HL-60 (cell line): ENCODE data around the gene TRAF1.

Experiments
- DNase-seq, 2 experiments: peaks; one replicate each; pipeline ENCODE4 v3.0.0-alpha.2; 2010 to 2020; ENCODE audit warnings: low read depth in 1 of 2, low spot score in 1 of 2
- H3K27ac ChIP-seq: fragments of 250-450 bp; sonication (Bioruptor Pico); replicated peaks from 2 replicates; pipeline ENCODE4 v1.5.1; 2020; ENCODE audit warnings: mild to moderate bottlenecking, moderate library complexity
- H3K27me3 ChIP-seq: fragments of 250-450 bp; sonication (Bioruptor Pico); 2 replicates; pipeline ENCODE4 v1.5.1; 2021; ENCODE audit warnings: mild to moderate bottlenecking, moderate library complexity; ENCODE audit not compliant: insufficient read depth, poor library complexity, severe bottlenecking
- H3K4me3 ChIP-seq: replicated peaks from 2 replicates; pipeline ENCODE4 v1.5.1; 2011; ENCODE audit warnings: mild to moderate bottlenecking, control low read depth, low read length; ENCODE audit not compliant: insufficient read depth
- GABPA ChIP-seq: IDR thresholded peaks from 2 replicates; pipeline ENCODE4 v1.6.1; 2012; ENCODE audit warnings: low read depth
- POLR2AphosphoS5 ChIP-seq: IDR thresholded peaks from 2 replicates; pipeline ENCODE4 v1.6.1; 2012; ENCODE audit warnings: low read depth
- SPI1 ChIP-seq: IDR thresholded peaks from 2 replicates; pipeline ENCODE4 v1.6.1; 2012; ENCODE audit warnings: low read depth, mild to moderate bottlenecking, borderline replicate concordance
- TF ChIP-seq, protein P1 (sequence below): IDR thresholded peaks from 2 replicates; pipeline ENCODE4 v1.6.1; 2012; ENCODE audit warnings: low read depth; ENCODE audit not compliant: insufficient replicate concordance
- TF ChIP-seq, protein P2 (sequence below): IDR thresholded peaks from one replicate; pipeline ENCODE4 v1.5.1; 2011; ENCODE audit warnings: low read length, control low read depth, inconsistent platforms; ENCODE audit not compliant: insufficient read depth

Gene TRAF1

DNA sequence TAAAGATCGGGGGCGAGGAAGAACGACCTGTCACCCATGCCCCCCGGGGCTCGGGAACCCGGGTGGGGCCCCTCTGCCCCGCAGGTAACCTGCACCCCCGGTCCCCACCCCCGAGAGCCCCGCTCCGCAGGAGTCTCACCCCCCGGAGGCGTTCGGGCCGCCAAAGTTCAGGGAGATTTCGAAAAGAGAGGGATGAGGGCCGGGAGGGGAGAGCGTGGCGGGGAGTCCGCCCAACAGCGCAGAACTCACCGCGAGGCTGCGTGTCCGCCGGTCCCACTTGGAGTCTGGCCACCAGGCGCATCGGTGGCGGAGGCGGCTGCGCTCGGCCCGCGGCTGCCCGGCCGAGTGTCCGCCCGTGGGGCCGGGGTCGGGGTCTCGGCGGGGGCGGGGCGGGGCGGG is 49.8 kb downstream of the TRAF1 start, which contains the start of gene PHF19:
Gene PHF19, minus strand, starts transcription at position 347 of the 399 bp plus-strand sequence. CDS start 2,447 bp downstream, outside the sequence.
- Histone ChIP-seq H3K27me3 (no peaks in the 10 kb centered on the region), H3K27ac (peak within 1 kb of the TSS; percentile 100), H3K4me3 (peak within 1 kb of the TSS; percentile 58)
- DNase-seq = peak in 1 of 2 experiments; percentile 55
- TF ChIP-seq, protein P1, sequence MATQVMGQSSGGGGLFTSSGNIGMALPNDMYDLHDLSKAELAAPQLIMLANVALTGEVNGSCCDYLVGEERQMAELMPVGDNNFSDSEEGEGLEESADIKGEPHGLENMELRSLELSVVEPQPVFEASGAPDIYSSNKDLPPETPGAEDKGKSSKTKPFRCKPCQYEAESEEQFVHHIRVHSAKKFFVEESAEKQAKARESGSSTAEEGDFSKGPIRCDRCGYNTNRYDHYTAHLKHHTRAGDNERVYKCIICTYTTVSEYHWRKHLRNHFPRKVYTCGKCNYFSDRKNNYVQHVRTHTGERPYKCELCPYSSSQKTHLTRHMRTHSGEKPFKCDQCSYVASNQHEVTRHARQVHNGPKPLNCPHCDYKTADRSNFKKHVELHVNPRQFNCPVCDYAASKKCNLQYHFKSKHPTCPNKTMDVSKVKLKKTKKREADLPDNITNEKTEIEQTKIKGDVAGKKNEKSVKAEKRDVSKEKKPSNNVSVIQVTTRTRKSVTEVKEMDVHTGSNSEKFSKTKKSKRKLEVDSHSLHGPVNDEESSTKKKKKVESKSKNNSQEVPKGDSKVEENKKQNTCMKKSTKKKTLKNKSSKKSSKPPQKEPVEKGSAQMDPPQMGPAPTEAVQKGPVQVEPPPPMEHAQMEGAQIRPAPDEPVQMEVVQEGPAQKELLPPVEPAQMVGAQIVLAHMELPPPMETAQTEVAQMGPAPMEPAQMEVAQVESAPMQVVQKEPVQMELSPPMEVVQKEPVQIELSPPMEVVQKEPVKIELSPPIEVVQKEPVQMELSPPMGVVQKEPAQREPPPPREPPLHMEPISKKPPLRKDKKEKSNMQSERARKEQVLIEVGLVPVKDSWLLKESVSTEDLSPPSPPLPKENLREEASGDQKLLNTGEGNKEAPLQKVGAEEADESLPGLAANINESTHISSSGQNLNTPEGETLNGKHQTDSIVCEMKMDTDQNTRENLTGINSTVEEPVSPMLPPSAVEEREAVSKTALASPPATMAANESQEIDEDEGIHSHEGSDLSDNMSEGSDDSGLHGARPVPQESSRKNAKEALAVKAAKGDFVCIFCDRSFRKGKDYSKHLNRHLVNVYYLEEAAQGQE = no peak
- TF ChIP-seq, protein P2, sequence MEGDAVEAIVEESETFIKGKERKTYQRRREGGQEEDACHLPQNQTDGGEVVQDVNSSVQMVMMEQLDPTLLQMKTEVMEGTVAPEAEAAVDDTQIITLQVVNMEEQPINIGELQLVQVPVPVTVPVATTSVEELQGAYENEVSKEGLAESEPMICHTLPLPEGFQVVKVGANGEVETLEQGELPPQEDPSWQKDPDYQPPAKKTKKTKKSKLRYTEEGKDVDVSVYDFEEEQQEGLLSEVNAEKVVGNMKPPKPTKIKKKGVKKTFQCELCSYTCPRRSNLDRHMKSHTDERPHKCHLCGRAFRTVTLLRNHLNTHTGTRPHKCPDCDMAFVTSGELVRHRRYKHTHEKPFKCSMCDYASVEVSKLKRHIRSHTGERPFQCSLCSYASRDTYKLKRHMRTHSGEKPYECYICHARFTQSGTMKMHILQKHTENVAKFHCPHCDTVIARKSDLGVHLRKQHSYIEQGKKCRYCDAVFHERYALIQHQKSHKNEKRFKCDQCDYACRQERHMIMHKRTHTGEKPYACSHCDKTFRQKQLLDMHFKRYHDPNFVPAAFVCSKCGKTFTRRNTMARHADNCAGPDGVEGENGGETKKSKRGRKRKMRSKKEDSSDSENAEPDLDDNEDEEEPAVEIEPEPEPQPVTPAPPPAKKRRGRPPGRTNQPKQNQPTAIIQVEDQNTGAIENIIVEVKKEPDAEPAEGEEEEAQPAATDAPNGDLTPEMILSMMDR = no peak
- TF ChIP-seq SPI1 (no peak), GABPA (no peak), POLR2AphosphoS5 (no peak)

- Histone ChIP-seq H3K27me3 (no peaks in the 10 kb centered on the region), H3K27ac (peak overlapping the region; percentile 100)
- TF ChIP-seq, protein P1 = no peak
- TF ChIP-seq SPI1 (peak; percentile 82; the same call in 1 of the 2 replicates), POLR2AphosphoS5 (peak; percentile 76), GABPA (no peak)
These were observed 50.4 kb downstream of the TRAF1 start for GRCh38 chr9:120875954-120876841.

DNA sequence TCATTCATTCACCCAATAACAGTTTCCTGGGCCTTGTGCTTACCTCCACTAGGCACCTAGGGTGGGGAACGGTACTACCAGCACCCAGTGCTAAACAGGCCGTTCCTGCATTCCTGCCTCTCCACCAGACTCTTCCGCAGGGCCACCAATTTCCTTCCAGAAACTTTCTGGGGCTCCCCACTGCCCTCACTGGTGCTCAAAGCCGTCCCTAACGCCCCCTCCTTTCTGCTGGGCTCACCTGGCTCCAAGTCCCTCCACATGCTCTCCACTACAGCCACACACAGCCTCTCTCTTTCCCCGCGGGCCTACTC is 51.0 kb downstream of the TRAF1 start:
- peak overlapping the region; percentile 58 for H3K4me3 ChIP-seq
- no peak for TF ChIP-seq SPI1
- no peak for TF ChIP-seq POLR2AphosphoS5
- TF ChIP-seq, protein P1 = no peak
- TF ChIP-seq, protein P2 = no peak
- no peak for TF ChIP-seq GABPA
- H3K27ac ChIP-seq = peak overlapping the region; percentile 100
- H3K27me3 ChIP-seq = no peaks in the 10 kb centered on the region
- no peak for DNase-seq

More at GRCh38 chr9:120875954-120876841, 50.4 kb downstream of the TRAF1 start:
- H3K4me3 ChIP-seq = peak overlapping the region; percentile 58
- DNase-seq = peak; percentile 88 to 98
